Effector memory CD8-positive, alpha-beta T cell (primary cell): ENCODE measurements around the gene MCUR1.

Source experiments
- ATAC-seq: fragments of 150-1000 bp; cut with Tn5 transposase; replicated peaks from 2 replicates; pipeline ENCODE4 v1.10.0; 2021; ENCODE audit warnings: mild to moderate bottlenecking, moderate library complexity
- DNase-seq, 3 experiments: peaks; one replicate each; pipeline ENCODE4 v3.0.0; 2021
- H3K27ac Mint-ChIP-seq, 2 donors: one replicate each; pipeline ENCODE4 v1.8.0; 2022; ENCODE audit warnings: mild to moderate bottlenecking in 2 of 2, mixed read lengths in 2 of 2, moderate library complexity in 2 of 2
- H3K27me3 Mint-ChIP-seq, 2 donors: one replicate each; pipeline ENCODE4 v1.8.0; 2022; ENCODE audit warnings: mixed read lengths in 2 of 2
- H3K36me3 Mint-ChIP-seq: one replicate; pipeline ENCODE4 v1.8.0; 2022; ENCODE audit warnings: mild to moderate bottlenecking, moderate library complexity, mixed read lengths; ENCODE audit not compliant: insufficient read depth
- H3K4me1 Mint-ChIP-seq, 2 donors: one replicate each; pipeline ENCODE4 v1.8.0; 2022; ENCODE audit warnings: low read depth in 2 of 2, mixed read lengths in 2 of 2
- H3K4me3 Mint-ChIP-seq, 2 donors: one replicate each; pipeline ENCODE4 v1.8.0; 2022; ENCODE audit warnings: mild to moderate bottlenecking in 2 of 2, mixed read lengths in 2 of 2, moderate library complexity in 2 of 2
- H3K9me3 Mint-ChIP-seq, 2 donors: one replicate each; pipeline ENCODE4 v1.8.0; 2022; ENCODE audit warnings: mixed read lengths in 2 of 2

Gene MCUR1

DNA sequence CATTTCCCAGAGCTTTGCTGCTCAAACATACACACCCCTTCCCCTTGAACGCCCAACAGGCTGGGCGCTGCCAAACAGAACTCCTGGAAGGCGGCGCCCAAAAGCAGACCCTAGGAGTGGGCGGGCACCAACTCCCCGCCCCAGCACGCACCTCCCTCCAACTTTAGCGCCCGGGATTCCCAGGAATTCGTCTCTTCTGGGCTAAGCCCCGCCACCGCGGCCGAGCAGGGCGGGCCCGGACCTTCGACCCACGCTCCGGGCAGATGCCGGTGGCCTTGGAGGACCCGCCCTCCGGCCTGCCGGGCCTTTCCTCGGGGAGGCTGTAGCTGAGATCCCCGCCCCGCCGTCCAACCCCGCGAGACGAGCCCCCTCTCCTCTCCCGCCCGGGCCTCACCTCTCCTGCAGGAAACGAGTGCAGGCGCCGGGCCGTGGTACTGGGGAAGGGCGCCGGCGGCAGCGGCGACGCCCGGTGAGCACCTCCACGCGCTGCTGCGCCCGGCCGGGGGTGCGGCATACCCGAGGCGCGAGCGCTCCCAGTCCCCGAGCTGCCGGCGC lies 659 bp downstream of the MCUR1 start:
- ATAC-seq (peak; percentile 1), DNase-seq (peak in 1 of 3 experiments; percentile 2)
- no peaks in the 10 kb centered on the region for H3K9me3 Mint-ChIP-seq
- H3K36me3 Mint-ChIP-seq: peaks cover 8% of the 10 kb centered on the region
- peak overlapping the region; percentile 51 to 75 for H3K27ac Mint-ChIP-seq
- peaks cover 30 to 31% of the 10 kb centered on the region in 2 donors for H3K4me1 Mint-ChIP-seq
- H3K27me3 Mint-ChIP-seq: no peaks in the 10 kb centered on the region
- H3K4me3 Mint-ChIP-seq: peak overlapping the region; percentile 85 to 86

DNA sequence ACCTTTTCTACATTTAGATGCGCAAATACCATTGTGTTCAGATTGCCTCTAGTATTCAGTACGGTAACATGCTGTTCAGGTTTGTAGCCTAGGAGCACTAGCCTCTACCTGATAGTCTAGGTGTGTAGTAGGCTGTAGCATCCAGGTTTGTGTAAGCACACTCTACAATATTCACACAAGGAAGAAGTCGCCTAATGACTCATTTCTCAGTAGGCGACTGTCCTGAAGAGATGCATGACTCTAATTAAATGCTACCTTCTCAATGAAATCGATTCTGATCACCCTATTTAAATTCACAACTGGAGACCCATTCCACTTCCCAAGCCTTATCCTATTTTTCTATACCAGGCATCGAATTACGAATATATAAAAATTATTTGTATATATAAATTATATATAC lies 1.3 kb downstream of the MCUR1 start:
- no peak for ATAC-seq
- H3K4me3 Mint-ChIP-seq: peak overlapping the region; percentile 85 to 86
- peak overlapping the region in 1 of 2 donors; percentile 6 for H3K27ac Mint-ChIP-seq

DNA sequence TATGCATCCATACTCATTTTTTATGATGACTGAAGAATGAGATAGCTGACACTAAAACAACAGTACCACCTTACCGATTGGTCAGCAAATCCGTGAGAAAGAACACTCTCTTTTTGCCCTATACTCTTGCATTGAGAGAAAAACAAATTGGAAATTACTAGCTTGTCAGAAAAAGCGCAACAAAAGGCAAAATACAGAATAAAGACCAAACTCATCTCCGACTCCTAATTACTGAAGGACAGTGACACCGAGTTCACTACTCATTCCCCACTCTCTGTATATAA lies 2.1 kb downstream of the MCUR1 start:
- DNase-seq (no peak), ATAC-seq (no peak)
- H3K4me1 Mint-ChIP-seq: peaks cover 30 to 31% of the 10 kb centered on the region in 2 donors
- no peaks in the 10 kb centered on the region for H3K9me3 Mint-ChIP-seq
- H3K27me3 Mint-ChIP-seq: no peaks in the 10 kb centered on the region
- H3K27ac Mint-ChIP-seq: no peak overlapping the region
- H3K36me3 Mint-ChIP-seq: peaks cover 8% of the 10 kb centered on the region
- H3K4me3 Mint-ChIP-seq: peak overlapping the region in 1 of 2 donors; percentile 85

More for the DNA sequence above, 1.3 kb downstream of the MCUR1 start:
- no peak for DNase-seq
- no peaks in the 10 kb centered on the region for H3K27me3 Mint-ChIP-seq
- H3K4me1 Mint-ChIP-seq: peaks cover 30 to 31% of the 10 kb centered on the region in 2 donors
- H3K9me3 Mint-ChIP-seq: no peaks in the 10 kb centered on the region
- H3K36me3 Mint-ChIP-seq: peaks cover 8% of the 10 kb centered on the region

DNA sequence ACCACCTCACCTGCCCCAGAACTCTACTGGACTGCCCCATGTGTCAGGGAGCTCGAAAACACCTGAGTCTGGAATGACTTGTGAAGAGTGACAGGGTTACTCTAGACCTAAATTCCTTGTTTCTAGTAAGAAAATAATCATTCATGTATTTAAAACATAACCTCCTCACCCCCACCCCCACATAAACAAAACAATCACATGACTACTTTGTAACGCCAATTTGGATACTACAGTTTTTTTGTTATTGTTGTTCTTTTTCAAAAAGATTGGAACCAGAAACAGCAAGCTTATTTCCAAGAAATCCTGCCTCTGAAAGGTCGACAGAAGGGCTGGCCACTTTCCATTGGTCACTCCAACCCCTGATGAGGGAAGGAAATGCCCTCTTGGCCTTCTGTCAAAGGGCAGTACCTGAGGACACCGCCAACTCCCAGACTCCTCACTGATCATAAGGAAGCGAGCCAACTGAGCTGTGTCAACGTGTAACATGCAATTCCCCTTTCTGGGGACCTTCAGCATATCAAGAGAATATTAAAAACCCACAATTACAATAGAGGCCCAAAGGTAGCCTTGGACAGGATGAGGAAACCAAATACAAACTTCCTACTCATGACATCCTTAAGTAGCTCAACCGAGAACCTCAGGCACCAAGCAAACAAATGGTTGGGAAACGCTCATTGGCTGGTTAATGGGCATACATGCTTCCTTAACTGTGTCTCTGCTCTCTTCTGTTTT lies 2.6 kb downstream of the MCUR1 start:
- ATAC-seq: no peak
- H3K27me3 Mint-ChIP-seq: no peaks in the 10 kb centered on the region
- no peak overlapping the region for H3K4me3 Mint-ChIP-seq
- H3K4me1 Mint-ChIP-seq: peaks cover 30 to 31% of the 10 kb centered on the region in 2 donors
- H3K9me3 Mint-ChIP-seq: no peaks in the 10 kb centered on the region
- H3K36me3 Mint-ChIP-seq: peaks cover 8% of the 10 kb centered on the region
- H3K27ac Mint-ChIP-seq: peak overlapping the region in 1 of 2 donors; percentile 66
- no peak for DNase-seq

DNA sequence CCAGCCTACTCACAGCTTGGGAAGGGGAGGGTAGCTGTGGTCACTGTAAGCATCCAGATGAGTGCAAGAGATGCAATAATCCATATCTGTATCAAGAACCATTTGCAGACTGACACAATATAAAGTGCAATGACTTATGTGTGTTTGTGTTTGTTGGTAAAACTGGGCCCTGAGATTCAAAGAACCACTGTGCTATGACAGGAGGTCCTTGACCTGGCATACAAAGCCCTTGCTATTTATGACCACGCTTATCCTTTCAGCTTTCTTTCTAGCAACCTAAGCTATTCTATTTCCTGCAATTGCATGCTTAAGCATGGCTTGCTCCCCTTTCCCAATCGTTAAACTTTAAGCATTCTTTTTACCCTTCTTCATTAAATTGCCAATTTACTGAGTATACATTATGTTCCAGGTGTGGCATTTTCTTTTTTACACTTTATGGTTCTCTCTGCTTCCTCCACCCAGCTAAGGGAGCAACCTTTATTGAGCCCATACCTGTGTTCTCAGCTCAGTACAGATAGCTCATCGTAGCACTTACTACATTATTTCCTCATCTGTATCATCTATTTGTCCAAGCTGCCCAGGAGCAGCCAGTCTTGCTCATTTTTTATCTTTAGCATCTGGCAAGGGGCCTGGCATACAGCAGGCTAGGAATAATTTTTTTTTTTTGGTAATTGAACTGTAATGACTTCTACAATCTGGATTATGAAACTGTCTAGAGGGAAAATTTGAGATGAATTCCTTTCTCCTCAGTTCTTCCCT lies 3.5 kb downstream of the MCUR1 start:
- H3K4me3 Mint-ChIP-seq: no peak overlapping the region
- no peak for DNase-seq
- no peaks in the 10 kb centered on the region for H3K9me3 Mint-ChIP-seq
- peaks cover 12% of the 10 kb centered on the region for H3K36me3 Mint-ChIP-seq
- no peak for ATAC-seq
- peak overlapping the region in 1 of 2 donors; percentile 66 for H3K27ac Mint-ChIP-seq
- no peaks in the 10 kb centered on the region for H3K27me3 Mint-ChIP-seq
- H3K4me1 Mint-ChIP-seq: peaks cover 30 to 31% of the 10 kb centered on the region in 2 donors

DNA sequence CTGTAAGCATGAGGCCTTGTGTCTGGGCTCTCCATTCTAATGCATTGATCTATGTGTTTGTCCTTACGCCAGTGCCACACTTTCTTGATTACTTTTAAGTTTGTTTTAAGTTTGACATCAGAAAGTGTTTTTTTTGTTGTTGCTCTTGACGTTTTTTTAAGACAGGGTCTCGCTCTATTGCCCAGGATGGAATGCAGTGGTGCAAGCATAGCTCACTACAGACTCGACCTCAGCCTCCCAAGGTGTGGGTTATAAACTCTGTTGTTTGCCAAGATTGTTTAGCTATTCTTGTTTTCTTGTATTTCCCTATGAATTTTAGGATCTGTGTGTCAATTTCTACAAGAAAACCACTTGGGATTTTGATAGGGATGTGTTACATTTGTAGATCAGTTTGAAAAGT lies 5.6 kb downstream of the MCUR1 start:
- Mint-ChIP-seq H3K4me3 (no peak overlapping the region), H3K36me3 (peaks cover 21% of the 10 kb centered on the region), H3K27ac (no peak overlapping the region), H3K9me3 (no peaks in the 10 kb centered on the region), H3K27me3 (no peaks in the 10 kb centered on the region), H3K4me1 (peaks cover 24 to 26% of the 10 kb centered on the region in 2 donors)
- ATAC-seq (no peak), DNase-seq (no peak)

DNA sequence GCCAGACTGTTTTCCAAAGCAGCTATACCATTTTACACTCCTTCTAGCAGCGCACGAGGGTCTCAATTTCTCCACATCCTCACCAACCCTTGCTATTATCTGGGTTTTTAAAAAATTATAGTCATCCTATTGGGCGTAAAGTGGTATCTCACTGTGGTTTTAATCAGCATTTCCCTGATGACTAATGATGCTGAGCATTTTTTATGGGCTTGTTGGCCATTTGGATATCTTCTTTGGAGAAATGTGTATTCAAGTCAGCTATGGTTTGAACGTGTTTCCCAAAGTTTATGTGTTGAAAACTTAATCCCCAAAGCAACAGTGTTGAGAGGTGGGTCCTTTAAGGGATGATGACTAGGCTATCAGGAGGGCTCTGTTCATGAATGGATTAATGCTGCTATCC lies 6.7 kb downstream of the MCUR1 start:
- no peak for DNase-seq
- peaks cover 17% of the 10 kb centered on the region in 2 donors for H3K4me1 Mint-ChIP-seq
- H3K4me3 Mint-ChIP-seq: no peak overlapping the region
- no peak overlapping the region for H3K27ac Mint-ChIP-seq
- ATAC-seq: no peak
- no peaks in the 10 kb centered on the region for H3K27me3 Mint-ChIP-seq
- peaks cover 17% of the 10 kb centered on the region for H3K36me3 Mint-ChIP-seq
- no peaks in the 10 kb centered on the region for H3K9me3 Mint-ChIP-seq

DNA sequence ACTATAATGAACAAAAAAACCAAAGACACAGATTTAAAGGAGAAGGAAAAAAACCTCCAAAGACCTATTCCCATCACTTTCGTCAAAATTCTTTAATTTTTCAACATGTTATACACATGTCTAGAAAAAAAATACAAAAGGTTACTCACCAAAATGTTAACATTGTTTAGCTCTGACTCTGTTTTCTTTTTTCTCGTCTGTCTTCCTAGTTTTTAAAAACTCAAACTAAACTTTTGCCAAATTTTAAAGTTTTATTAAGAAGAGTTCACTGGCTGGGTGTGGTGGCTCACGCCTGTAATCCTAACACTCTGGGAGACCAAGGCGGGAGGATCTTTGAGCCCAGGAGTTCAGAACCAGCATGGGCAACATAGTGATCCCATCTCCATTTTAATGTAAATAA lies 10.8 kb downstream of the MCUR1 start:
- no peak overlapping the region for H3K27ac Mint-ChIP-seq
- no peak overlapping the region for H3K4me3 Mint-ChIP-seq
- H3K4me1 Mint-ChIP-seq: no peaks in the 10 kb centered on the region
- H3K36me3 Mint-ChIP-seq: peaks cover 27% of the 10 kb centered on the region
- H3K9me3 Mint-ChIP-seq: no peaks in the 10 kb centered on the region
- no peak for ATAC-seq
- H3K27me3 Mint-ChIP-seq: no peaks in the 10 kb centered on the region
- DNase-seq: no peak

DNA sequence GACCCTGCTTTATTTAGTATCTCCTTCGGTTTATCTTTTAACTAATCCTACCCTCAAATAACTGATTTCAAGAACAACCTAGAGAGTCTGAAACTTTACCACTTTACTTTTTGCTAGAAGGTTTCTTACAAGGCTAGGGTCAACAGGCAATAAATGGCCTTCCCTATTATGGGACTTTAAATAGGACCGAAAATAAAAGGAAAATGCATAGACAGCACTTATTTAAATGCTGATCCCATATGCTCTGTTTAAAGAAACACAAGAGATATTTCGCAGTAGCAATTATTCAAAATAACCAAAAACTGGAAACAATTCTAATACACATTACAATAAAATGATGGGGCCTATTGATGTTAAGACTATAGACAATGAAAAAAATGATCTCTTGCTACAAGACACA lies 13.7 kb downstream of the MCUR1 start:
- DNase-seq: no peak
- H3K36me3 Mint-ChIP-seq: peaks cover 29% of the 10 kb centered on the region
- no peak overlapping the region for H3K27ac Mint-ChIP-seq
- no peaks in the 10 kb centered on the region for H3K27me3 Mint-ChIP-seq
- H3K4me3 Mint-ChIP-seq: no peak overlapping the region
- H3K9me3 Mint-ChIP-seq: no peaks in the 10 kb centered on the region
- ATAC-seq: no peak
- no peaks in the 10 kb centered on the region for H3K4me1 Mint-ChIP-seq

DNA sequence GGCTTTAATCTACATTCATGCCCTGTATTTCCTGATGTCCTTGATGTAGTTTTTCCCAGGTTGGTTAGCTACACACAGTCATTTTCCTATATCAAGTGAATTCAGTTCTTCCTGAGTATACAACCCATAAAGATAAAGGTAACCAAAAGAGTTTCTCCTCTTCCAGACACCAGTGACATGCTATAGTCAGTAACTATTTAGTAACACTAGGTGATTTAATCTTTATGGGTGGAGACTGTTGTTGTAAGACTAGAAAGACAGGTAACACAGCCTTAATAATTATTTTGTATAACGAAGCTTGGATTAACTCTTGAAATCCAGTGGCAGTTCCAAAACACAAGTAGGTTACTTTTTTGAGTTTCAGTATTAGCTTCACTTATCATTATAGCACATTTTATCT lies 17.6 kb downstream of the MCUR1 start:
- ATAC-seq (no peak), DNase-seq (no peak)
- H3K9me3 Mint-ChIP-seq: no peaks in the 10 kb centered on the region
- H3K36me3 Mint-ChIP-seq: peaks cover 26% of the 10 kb centered on the region
- peak overlapping the region in 1 of 2 donors; percentile 58 for H3K27ac Mint-ChIP-seq
- H3K4me3 Mint-ChIP-seq: no peak overlapping the region
- H3K4me1 Mint-ChIP-seq: peaks cover 0 to 6% of the 10 kb centered on the region in 2 donors
- no peaks in the 10 kb centered on the region for H3K27me3 Mint-ChIP-seq

DNA sequence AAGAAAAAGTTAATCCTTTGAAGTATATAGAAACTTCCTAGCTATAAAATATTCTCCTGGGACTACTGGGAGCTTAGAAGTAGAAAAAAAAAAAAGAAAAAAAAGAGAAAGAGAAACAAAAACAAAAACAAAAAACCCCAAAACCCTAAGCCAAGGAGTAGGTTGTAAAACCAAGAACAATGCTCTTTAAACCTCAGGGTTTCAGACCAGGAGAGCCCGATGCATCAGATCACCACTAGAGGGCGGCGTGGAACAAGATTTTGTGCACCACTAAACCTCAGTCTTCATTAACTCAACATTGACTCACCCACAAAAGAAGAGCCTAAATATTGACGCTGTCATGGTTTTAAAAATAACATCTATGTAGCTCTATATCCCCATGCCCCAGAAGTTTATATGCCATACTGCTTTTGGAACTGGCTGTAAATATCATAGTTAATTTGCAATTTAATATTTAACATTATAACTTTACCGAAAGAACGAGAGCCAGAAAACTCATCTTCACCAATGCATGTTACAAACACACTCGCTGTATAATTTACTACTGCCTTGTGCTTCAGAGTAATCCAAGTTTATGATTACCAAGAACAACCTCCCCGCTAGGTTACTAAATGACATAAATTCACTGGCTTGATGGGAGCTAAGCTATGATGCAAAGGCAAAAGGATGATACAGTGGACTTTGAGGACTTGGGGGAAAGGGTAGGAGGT lies 19.2 kb downstream of the MCUR1 start:
- ATAC-seq (peak; percentile 99), DNase-seq (peak; percentile 78 to 84 (median 79))
- H3K36me3 Mint-ChIP-seq: peaks cover 26% of the 10 kb centered on the region
- peak overlapping the region; percentile 20 to 59 for H3K27ac Mint-ChIP-seq
- peaks cover 0 to 6% of the 10 kb centered on the region in 2 donors for H3K4me1 Mint-ChIP-seq
- no peak overlapping the region for H3K4me3 Mint-ChIP-seq
- H3K9me3 Mint-ChIP-seq: no peaks in the 10 kb centered on the region
- no peaks in the 10 kb centered on the region for H3K27me3 Mint-ChIP-seq

DNA sequence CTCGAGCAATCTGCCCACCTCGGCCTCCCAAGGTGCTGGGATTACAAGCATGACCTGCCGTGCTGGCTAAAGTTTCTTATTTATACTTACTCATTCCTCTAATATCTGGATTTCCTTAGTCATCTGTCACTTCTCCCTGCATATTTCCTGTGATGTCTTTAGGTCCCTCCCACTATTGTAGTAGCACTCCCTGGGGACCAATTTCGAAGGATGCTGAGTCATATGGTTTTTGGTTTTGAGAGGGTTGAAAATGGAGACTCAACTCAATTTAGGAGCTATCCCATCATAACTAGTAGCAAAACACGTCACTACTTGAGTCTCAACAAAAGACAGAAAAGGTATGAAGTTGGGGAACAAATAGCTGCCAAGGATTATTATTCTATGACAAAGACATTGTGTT lies 20.2 kb downstream of the MCUR1 start:
- DNase-seq (no peak), ATAC-seq (no peak)
- no peaks in the 10 kb centered on the region for H3K27me3 Mint-ChIP-seq
- peaks cover 0 to 6% of the 10 kb centered on the region in 2 donors for H3K4me1 Mint-ChIP-seq
- H3K36me3 Mint-ChIP-seq: peaks cover 18% of the 10 kb centered on the region
- H3K9me3 Mint-ChIP-seq: no peaks in the 10 kb centered on the region
- H3K27ac Mint-ChIP-seq: no peak overlapping the region
- H3K4me3 Mint-ChIP-seq: no peak overlapping the region

DNA sequence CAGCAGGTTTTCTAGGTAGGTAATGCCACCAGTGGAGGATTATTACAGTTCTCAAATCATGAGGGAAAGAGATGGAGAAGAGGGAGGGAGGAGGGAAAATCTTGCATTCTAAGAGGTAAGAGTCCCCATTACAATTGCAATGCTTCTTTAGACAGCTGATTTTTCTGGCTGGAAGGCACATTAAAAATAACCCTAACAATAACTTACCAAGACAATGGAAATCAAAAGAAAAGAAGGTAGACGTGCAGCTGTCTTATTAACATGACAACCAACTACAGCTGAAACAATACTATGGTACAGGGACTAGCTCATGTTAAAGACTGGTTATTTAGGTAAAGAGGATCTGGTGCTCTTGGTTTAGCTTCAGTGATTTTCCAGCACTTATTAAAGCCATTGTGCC lies 24.6 kb downstream of the MCUR1 start:
- no peak for DNase-seq
- ATAC-seq: no peak
- no peaks in the 10 kb centered on the region for H3K9me3 Mint-ChIP-seq
- H3K27ac Mint-ChIP-seq: no peak overlapping the region
- peaks cover 10% of the 10 kb centered on the region for H3K36me3 Mint-ChIP-seq
- no peaks in the 10 kb centered on the region for H3K27me3 Mint-ChIP-seq
- no peak overlapping the region for H3K4me3 Mint-ChIP-seq
- peaks cover 0 to under 1% of the 10 kb centered on the region in 2 donors for H3K4me1 Mint-ChIP-seq
